GM19395 (cell line): ENCODE results near the gene SGCB.

Experiments
- ATAC-seq: cut with Tn5 transposase; IDR thresholded peaks from one replicate; pipeline ENCODE4 v1.9.1; 2021; ENCODE audit warnings: mild to moderate bottlenecking, moderate library complexity; ENCODE audit not compliant: unreplicated experiment

SGCB gene

GRCh38 chr4:52028970-52029369, 9.1 kb downstream of the SGCB start:
- no peak for ATAC-seq

DNA sequence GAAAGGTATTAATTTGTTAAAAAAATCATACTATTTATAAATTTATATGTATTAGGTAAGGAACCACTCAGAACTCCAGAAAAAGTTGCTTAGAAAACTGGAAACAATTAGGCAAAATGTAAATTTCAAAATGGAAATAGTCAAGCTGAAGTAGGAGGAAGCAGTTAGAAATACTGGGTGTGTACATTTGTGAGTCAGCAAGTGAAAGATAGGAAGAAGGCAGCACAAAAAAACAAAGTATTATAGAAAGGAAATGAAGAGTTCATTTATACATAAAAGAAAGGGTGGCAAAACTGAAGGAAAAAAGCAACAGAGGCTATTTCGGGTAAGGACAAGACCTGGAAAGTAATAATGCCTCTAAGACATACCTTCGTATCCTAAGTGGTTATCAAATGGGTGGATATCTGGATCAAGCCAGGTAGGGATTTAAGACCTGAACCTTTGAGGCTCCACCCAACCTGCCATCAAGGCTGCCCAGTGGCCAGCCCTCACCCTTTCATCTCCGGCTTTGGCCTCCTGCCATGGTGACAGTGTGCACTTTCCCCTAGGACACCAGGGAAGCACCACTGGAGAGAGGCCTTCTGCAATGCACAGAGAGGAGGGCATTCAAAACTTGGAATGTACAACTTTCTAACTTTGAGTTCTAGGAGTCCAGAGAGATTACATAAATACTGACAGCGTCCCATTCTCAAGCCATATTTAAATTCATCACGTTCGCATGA, 18.0 kb downstream of the SGCB start, which contains the start of gene LRRC66:
Gene LRRC66 (minus strand): TSS at position 428 of the 722 bp plus-strand sequence. CDS start 2,750 bp downstream, outside the sequence.
- no peak for ATAC-seq

- ATAC-seq = no peak
These were observed 20.3 kb downstream of the SGCB start for GRCh38 chr4:52017814-52018213.

DNA sequence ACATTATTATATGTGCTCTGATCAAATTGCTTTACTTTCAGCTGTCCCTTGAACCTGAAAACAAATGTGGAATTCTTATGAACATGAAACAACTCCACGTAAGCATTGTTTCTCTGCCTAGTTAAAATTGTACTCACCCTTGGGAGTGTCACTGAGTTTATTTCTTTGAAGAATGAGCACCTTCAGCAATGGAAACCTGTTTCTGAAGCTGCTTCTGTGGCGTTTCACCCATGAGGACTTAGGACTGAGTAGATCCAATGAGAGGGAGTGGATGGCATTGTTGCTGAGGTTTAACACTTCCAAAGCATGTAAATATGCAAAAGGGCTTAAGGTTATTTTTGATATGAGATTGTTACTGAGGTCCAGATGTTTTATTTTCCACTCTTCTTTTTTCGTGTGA, 21.1 kb downstream of the SGCB start:
- no peak for ATAC-seq

- no peak for ATAC-seq
These were observed 22.7 kb downstream of the SGCB start for GRCh38 chr4:52015366-52015765.

GRCh38 chr4:52014903-52015302, 23.2 kb downstream of the SGCB start:
- ATAC-seq = no peak

DNA sequence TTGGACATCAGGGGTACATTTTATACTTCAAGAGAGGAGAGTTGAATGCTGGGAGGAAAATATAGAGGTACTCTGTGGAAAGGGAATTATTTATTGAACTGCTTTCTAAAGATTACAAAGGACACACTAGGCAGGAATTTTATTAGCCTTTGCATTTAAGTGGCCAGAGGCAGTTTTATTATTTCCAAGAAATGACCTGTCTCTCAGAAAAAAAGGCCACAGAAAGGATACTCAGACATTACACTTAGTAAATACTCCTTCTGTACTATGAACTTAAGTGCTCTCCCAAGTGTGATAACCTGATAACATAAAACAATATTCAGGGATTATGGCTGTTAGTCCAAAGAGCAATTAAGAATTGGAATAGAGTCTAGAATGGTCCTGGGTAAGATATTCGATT, 25.4 kb downstream of the SGCB start:
- ATAC-seq = no peak

- no peak for ATAC-seq
These were observed 27.1 kb downstream of the SGCB start for GRCh38 chr4:52010986-52011385.

DNA sequence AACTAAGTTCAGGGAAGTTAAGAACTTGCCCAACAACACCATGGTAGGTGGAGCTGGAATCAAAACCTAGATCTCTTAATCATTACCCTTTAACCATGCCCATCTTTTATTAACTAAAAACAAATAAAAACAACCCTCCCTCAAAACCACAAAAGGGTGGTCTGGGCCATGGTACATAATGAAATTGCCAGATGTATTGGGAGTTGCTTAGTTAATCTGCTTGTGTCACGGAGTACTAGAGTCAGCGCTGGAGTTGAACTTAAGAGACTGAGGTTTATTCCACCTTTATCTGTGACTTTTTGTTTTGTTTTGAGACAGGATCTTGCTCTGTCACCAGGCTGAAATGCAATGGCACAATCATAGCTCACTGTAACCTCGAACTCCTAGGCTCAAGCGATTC, 31.2 kb downstream of the SGCB start:
- ATAC-seq = no peak

DNA sequence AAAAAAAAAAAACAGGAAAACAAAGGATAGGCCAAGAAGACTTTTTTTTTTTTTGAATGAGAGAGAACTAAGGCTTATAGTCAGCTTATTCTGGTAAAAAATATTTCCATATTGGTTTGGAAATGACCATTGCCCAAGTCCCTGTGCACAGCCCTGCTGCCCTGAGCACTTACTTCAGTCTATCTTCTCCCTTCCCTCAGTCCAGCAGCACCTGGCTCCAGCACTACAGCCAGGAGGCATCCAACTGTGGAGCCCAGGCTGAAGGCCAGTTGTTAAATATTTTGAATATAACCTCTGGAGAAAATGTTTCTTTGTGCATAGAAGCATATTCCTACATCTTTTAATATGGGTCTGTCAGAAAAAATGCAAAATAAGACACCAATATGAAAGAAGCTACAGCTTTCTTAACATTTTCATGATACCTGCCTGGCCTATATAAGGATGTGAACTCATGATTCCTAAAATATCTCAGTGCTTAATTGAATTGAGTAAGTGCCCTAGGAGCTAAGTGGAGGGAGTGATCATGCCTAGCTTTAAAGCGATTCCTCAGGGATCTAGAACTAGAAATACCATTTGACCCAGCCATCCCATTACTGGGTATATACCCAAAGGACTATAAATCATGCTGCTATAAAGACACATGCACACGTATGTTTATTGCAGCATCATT, 32.4 kb downstream of the SGCB start:
- ATAC-seq = no peak

GRCh38 chr4:52004414-52004813, 33.7 kb downstream of the SGCB start:
- no peak for ATAC-seq

DNA sequence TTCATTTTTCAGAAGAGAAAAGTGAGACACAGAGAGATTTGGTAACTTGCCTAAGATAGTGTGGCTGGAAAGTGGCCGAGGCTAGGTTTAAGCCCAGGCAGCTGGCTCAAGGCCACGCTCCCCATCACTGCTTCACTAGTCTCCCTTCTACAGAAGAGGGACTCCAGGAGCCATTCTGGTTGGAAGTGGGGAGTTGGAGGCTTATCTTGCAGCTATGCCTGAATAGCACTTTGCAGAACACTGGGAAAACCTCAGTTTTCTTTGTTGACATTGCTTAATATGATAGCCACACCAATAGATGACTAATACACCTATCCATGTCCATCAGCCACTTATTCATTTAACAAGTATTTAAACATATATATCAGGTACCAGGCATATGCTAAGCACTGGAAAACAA, 36.5 kb downstream of the SGCB start:
- ATAC-seq = no peak

DNA sequence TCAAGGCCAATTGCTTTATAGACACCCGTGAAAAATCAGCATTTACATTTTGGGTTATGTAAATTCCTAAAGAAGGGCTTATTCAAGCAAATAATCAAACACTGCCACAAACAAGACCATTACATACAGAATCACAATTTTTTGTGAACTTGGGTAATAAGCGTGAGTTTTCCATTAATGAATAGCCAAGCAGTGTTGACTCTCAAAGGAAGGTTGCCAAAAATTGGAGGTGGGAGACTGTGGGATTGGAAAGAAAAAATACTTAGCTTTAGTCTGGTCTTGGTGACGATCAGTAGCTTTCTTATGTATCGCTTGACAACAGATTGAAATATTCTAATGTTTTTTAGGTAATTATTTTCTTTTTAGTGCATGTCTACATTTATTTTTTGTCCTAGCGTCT, 38.8 kb downstream of the SGCB start:
- no peak for ATAC-seq

- no peak for ATAC-seq
These were observed 39.3 kb downstream of the SGCB start for GRCh38 chr4:51998837-51999236.

DNA sequence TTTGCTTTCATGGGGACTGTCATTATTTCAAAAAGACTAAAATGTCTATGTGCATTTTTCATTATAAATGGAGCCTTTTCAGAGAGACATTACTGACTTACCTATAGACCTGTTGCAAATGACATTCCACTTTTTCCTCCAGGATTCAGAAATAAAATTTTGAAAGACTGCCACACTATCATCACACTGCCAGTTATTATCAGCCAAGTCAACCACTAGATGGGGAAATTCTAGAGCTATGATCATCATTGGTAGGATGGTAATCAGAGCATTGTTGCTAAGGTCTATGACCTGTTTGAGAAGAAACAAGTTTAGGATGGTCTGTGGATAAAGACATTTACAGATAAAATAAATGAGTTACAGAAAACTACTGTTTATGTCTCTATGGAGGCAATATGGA, 40.5 kb downstream of the SGCB start:
- no peak for ATAC-seq

GRCh38 chr4:51995647-51996220, 42.4 kb downstream of the SGCB start:
- no peak for ATAC-seq
